Subcutaneous adipose tissue (tissue), 4 donors: ENCODE measurements around the gene AKAP6. TPM values are rescaled to one million over a fixed set of nuclear protein-coding genes. Genes with fewer than 3 reads are reported as not detected.

Experiments used
- CTCF ChIP-seq: fragments of 450-650 bp; IDR thresholded peaks from one replicate; pipeline ENCODE4 v1.5.1; 2016; ENCODE audit warnings: low read depth, mild to moderate bottlenecking, control low read depth, antibody characterized with exemption, moderate library complexity
- total RNA-seq, 4 donors: library from RNA; depleted of rRNA; stranded (reverse); fragments of >200 nt; gene quantifications; one replicate each; pipeline ENCODE4 v1.1.0, GENCODE V29; 2016

AKAP6 gene
- total RNA-seq, 4 donors from 2014 or later: 0.65 to 6.5 (median 1.2) TPM

GRCh38 chr14:32381869-32382268 lies 52.8 kb downstream of the AKAP6 start:
- TF ChIP-seq CTCF: no peak

- TF ChIP-seq CTCF: no peak
Observed at GRCh38 chr14:32382704-32383103, 53.6 kb downstream of the AKAP6 start.

DNA sequence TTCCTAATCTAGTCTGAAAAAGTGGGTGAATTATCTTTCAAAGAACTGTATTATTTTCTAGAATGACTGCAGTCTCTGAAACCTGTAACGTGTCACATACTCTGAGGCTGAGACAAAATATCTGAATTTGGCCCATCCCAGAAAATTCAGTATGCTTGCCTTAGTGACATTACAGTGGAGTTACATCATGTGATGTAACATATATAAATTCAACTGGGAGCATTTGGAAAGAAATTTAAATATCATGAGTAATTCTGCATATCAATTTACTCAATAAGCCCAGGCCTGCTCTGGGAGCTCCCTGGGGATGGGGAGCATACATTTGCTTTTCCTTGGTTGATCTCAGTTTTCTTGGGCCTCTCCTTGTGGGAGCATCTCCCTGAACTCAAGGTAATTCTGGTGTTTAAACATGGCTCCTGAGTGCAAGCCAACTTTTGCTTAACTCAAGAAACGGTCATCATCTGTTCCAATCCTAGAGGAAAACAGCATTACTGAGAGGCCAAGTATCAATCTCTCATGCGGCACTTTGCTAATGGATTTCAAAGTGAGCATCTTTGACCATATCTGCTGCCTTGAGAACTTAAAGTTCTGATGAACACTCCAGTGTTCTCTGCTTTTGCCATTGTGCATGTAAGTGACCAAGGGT lies 54.4 kb downstream of the AKAP6 start:
- no peak for TF ChIP-seq CTCF

GRCh38 chr14:32384464-32384863 lies 55.4 kb downstream of the AKAP6 start:
- TF ChIP-seq CTCF: no peak

GRCh38 chr14:32393119-32393518 lies 64.0 kb downstream of the AKAP6 start:
- no peak for TF ChIP-seq CTCF

DNA sequence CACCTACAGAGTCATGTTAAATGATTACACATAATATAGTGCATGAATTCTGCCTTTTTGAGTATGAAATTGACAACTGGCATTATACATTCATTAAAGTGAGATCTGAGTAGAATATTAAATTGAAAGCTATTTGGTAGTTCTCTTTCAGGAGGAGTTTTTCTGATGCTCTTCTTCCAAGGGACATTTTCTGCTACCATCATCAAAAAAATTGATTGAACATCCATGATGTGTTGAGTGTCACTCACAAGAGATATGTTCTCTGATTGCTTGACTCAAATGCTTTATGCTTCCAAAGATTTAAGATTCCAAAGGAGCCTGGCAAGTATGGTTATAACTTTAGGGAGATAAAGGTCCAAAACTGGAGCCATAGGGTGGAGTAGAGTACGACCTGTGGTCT lies 64.9 kb downstream of the AKAP6 start:
- TF ChIP-seq CTCF: no peak

GRCh38 chr14:32396885-32397284 lies 67.8 kb downstream of the AKAP6 start:
- TF ChIP-seq CTCF: no peak
